ENCODE results near the gene CCDC83. TPM values are rescaled to one million over a fixed set of nuclear protein-coding genes. Genes with fewer than 3 reads are reported as not detected.
A peak's percentile ranks its signal among the peaks of the same experiment; 100 is the strongest.
"Not testable (repeated sequence)": the region's sequence is repeated elsewhere in the genome, so short reads cannot be mapped to it uniquely, and the experiment has no call there.

CCDC83 gene
- total RNA-seq, 1 donor from 2014 or later, result not detected

GRCh38 chr11:85886089-85887056, 31.2 kb downstream of the CCDC83 start:
- DNase-seq (ENCODE audit: low read depth), result peak; percentile 28

GRCh38 chr11:85889108-85889507, 33.9 kb downstream of the CCDC83 start:
- peak; percentile 29 for DNase-seq (ENCODE audit: low read depth)

GRCh38 chr11:85889676-85890579, 34.7 kb downstream of the CCDC83 start:
- peak; percentile 93 for DNase-seq (ENCODE audit: low read depth)

DNA sequence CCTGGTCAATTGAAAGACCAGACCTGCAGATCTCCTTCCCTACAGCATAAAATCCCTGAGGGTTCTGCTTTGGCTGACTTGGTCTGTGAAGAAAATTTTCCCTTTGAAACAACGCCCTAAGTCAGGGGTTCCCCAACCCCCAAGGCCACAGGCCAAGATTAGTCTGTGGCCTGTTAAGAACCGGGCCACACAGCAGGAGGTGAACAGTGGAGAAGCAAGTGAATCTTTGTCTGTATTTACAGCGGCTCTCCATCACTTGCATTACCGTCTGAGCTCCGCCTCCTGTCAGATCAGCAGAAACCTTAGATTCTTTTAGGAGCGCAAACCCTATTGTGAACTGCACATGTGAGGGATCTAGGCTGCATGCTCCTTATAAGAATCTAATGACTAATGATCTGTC, 38.2 kb downstream of the CCDC83 start:
- DNase-seq (ENCODE audit: low read depth), result no peak

DNA sequence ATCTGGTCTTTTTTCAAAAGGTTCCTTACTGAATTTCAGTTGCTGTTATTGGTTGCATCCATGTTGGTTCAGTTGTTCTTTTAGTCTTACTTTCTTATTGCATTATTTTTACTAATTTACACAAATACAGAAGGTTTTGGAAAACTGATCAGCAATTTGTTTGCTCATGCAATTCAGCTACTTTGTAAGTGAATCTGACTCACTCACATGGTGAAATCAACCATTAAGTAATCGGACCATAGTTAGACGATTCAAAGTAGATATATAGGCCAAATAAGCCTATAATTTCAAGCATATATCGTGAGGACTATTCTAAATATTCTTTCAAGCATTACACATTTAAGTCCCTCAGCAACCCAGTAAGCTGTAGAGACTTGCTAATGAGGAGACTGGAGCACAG, 41.7 kb downstream of the CCDC83 start:
- peak; percentile 28 for DNase-seq (ENCODE audit: low read depth)

- peak; percentile 22 for DNase-seq (ENCODE audit: low read depth)
These were observed 43.3 kb downstream of the CCDC83 start for GRCh38 chr11:85898456-85898855.

DNA sequence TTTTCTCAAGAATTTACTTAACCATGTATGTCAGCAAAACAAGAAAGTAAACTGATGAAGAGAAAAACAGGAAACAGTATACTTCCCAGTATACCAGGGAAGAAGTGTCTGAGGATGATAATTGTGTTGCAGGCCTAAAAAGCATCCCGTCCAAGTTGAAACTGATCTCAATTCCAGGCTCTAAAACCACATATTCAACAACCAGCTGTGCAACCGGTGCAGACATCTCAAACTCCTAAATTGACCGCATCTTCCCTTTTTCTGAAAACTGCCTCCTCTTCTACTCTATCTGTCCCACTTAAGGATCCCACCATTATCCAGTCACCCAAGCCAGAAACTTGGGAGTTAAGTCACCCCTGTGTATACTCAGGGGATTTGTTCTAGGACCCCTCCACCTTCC, 47.2 kb downstream of the CCDC83 start:
- DNase-seq (ENCODE audit: low read depth), result no peak

GRCh38 chr11:85903406-85903805, 48.2 kb downstream of the CCDC83 start:
- no peak for DNase-seq (ENCODE audit: low read depth)

GRCh38 chr11:85903811-85904210, 48.6 kb downstream of the CCDC83 start:
- DNase-seq (ENCODE audit: low read depth), result no peak

- no peak for DNase-seq (ENCODE audit: low read depth)
These were observed 57.2 kb downstream of the CCDC83 start for GRCh38 chr11:85912414-85912813.

GRCh38 chr11:85913513-85913912, 58.3 kb downstream of the CCDC83 start:
- DNase-seq (ENCODE audit: low read depth), result no peak

GRCh38 chr11:85914425-85914824, 59.2 kb downstream of the CCDC83 start:
- no peak for DNase-seq (ENCODE audit: low read depth)

DNA sequence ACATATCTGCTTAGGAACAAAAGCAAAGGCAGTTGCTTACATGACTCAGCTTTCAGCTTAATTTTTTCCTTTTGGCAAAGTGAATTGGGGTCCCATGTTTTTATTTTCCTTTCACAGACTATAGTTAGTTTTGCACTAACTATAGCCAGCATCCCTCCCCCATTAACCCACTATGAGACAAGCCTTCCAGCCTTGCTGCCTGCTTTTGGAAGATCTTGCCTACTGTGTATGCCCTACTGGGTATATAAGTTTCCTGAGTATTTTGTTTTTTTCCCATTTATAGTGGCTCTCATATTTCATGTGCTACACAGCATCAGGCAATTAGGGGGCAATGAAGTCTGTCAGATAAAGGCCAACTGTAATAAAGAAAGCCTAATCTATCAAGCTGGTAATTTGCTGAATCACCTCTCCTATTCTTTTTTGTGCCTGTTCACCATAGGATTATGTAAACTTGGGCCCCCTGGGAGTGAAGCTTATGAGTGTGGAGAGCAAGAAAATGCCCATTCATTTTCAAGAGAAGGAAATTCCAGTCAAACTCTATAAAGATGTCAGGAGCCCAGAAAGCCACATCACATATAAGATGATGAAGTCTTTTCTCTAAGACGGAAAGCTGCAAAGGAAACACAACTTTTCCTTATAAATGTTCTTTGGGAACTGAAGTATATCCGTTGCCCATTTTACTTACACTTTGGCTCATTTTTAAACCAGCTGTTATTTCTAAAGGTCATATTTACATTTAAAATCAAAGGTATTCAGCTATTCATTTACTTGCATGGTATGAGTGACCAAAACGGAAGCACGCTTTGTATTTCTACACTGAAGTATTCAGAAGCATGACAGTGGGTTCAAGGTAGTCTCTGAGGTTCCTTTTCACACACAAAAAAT, 64.0 kb downstream of the CCDC83 start:
- DNase-seq (ENCODE audit: low read depth), result no peak

GRCh38 chr11:85922367-85922766, 67.2 kb downstream of the CCDC83 start:
- DNase-seq (ENCODE audit: low read depth), result no peak

- DNase-seq (ENCODE audit: low read depth), result peak; percentile 23
These were observed 68.3 kb downstream of the CCDC83 start for GRCh38 chr11:85923455-85923854.

DNA sequence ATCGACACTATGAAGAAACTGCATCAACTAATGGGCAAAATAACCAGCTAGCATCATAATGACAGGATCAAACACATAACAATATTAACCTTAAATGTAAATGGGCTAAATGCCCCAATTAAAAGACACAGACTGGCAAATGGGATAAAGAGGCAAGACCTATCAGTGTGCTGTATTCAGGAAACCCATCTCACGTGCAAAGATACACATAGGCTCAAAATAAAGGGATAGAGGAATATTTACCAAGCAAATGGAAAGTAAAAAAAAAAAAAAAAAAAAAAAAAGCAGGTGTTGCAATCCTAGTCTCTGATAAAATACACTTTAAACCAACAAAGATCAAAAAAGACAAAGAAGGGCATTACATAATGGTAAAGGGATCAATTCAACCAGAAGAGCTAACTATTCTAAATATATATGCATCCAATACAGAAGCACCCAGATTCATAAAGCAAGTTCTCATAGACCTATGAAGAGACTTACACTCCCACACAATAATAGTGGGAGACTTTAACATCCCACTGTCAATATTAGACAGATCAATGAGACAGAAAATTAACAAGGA, 71.6 kb downstream of the CCDC83 start:
- DNase-seq (ENCODE audit: low read depth), result not testable (repeated sequence)

- peak; percentile 90 for DNase-seq (ENCODE audit: low read depth)
These were observed 75.7 kb downstream of the CCDC83 start for GRCh38 chr11:85930879-85931366.

DNA sequence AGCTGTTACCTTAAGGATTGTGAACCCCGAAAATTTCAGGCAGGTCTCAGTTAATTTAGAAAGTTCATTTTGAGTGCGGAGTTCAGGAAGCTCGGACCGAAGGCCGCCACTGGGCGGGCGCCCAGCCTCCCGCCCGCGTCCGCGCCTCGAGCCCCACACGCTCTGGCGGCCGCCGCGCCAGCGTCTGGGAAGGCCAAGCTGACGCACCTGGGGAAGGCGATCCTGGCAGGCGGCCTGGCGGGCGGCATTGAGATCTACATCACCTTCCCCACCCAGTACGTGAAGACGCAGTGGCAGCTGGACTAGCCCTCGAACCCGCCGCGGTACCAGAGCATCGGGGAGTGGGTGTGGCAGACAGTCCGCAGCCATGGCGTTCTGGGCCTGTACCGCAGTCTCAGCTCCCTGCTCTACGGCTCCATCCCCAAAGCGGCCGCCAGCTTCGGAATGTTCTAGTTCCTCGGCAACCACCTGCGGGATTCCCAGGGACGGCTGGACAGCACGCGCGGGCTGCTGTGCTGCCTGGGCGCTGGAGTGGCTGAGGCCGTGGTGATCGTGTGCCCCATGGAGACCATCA, 79.5 kb downstream of the CCDC83 start:
- no peak for DNase-seq (ENCODE audit: low read depth)

DNA sequence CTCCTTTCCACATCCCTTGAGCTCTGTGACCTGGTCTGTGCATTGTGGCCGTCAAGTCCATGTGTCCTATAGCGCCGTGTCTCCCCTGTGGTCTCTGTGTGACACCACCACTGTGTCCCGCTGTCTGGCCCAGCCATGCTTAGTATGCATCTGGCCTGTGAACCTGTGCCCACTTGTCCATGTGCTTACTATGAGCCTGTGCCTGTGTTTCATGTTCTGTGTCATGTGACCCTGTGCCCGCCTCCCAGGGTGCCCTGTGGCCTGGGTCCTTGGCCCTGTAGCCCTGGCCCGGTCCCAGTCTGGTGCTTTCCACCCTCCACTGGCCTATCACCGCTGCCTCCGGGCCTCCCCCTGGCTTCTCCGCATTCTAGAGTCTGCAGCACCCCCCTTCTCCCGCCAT, 80.6 kb downstream of the CCDC83 start:
- no peak for DNase-seq (ENCODE audit: low read depth)

- no peak for DNase-seq (ENCODE audit: low read depth)
These were observed 82.7 kb downstream of the CCDC83 start for GRCh38 chr11:85937835-85938234.

Measured in renal cortical epithelial cell (primary cell).